HEK293 (cell line): ENCODE data around the gene ZNF446.
A peak's percentile ranks its signal among the peaks of the same experiment; 100 is the strongest.

Experiments used
- CTCF ChIA-PET: fragments of 350-600 bp; formaldehyde crosslinking; extraction: SDS; loops from one replicate; lab custom pipeline; 2021; ENCODE audit warnings: antibody characterized with exemption; lab: Yijun Ruan, JAX
- POLR2A ChIA-PET: fragments of 300-600 bp; formaldehyde crosslinking; extraction: SDS; loops from one replicate; lab custom pipeline; 2020; ENCODE audit warnings: antibody characterized with exemption, inconsistent platforms; lab: Yijun Ruan, JAX
- H3K27ac ChIP-seq: fragments of 200-500 bp; sonication (Bioruptor generic); 2 replicates; pipeline ENCODE4 v1.5.1; 2014; ENCODE audit warnings: low read depth, low read length, control low read depth, inconsistent platforms; ENCODE audit errors: extremely low read depth
- H3K36me3 ChIP-seq, 2 experiments: fragments of 200-500 bp in 1 of 2; sonication (Bioruptor generic) in 1 of 2; 1 replicate in 1 of 2; 2 replicates in 1 of 2; pipeline ENCODE4 v1.5.1; 2014 to 2017; ENCODE audit warnings: inconsistent platforms in 2 of 2, low read length in 2 of 2; ENCODE audit not compliant: control insufficient read depth in 2 of 2, insufficient read depth in 1 of 2
- H3K4me1 ChIP-seq: fragments of 200-500 bp; sonication (Bioruptor generic); 2 replicates; pipeline ENCODE4 v1.5.1; 2014; ENCODE audit warnings: mild to moderate bottlenecking, low read length, inconsistent platforms; ENCODE audit not compliant: control insufficient read depth, insufficient read depth
- H3K4me3 ChIP-seq: 2 replicates; pipeline ENCODE4 v1.5.1; 2011; ENCODE audit warnings: low read depth, mild to moderate bottlenecking, control low read depth, low read length, moderate library complexity
- H3K9me3 ChIP-seq: fragments of 200-500 bp; sonication (Bioruptor generic); 2 replicates; pipeline ENCODE4 v1.5.1; 2014; ENCODE audit warnings: low read depth, low read length, inconsistent platforms; ENCODE audit not compliant: control insufficient read depth, insufficient read depth
- BCL11B ChIP-seq: fragments of 450-650 bp; formaldehyde crosslinking; IDR thresholded peaks from 2 replicates; pipeline ENCODE4 v1.5.1; 2016; ENCODE audit warnings: low read depth, missing biosample characterization, missing genetic modification characterization
- CTCF ChIP-seq: fragments of 450-650 bp; formaldehyde crosslinking; IDR thresholded peaks from 2 replicates; pipeline ENCODE4 v1.5.1; 2016; ENCODE audit warnings: missing biosample characterization, missing genetic modification characterization
- HOXC10 ChIP-seq: sonication (generic); formaldehyde crosslinking; IDR thresholded peaks from 2 replicates; pipeline ENCODE4 v1.8.1; 2023; ENCODE audit warnings: mild to moderate bottlenecking, missing genetic modification reagents
- KLF10 ChIP-seq: fragments of 450-650 bp; IDR thresholded peaks from 2 replicates; pipeline ENCODE4 v1.5.1; 2018; ENCODE audit warnings: missing biosample characterization, mild to moderate bottlenecking, missing genetic modification characterization
- KLF8 ChIP-seq: fragments of 450-650 bp; formaldehyde crosslinking; IDR thresholded peaks from 2 replicates; pipeline ENCODE4 v1.5.1; 2016; ENCODE audit warnings: missing biosample characterization, missing genetic modification characterization
- KLF9 ChIP-seq: fragments of 450-650 bp; formaldehyde crosslinking; IDR thresholded peaks from 2 replicates; pipeline ENCODE4 v1.5.1; 2016; ENCODE audit warnings: missing biosample characterization, missing genetic modification characterization, low read depth
- MYNN ChIP-seq: fragments of 450-650 bp; formaldehyde crosslinking; IDR thresholded peaks from 2 replicates; pipeline ENCODE4 v1.5.1; 2016; ENCODE audit warnings: missing biosample characterization, missing genetic modification characterization, borderline replicate concordance
- YY2 ChIP-seq: fragments of 450-650 bp; formaldehyde crosslinking; IDR thresholded peaks from 2 replicates; pipeline ENCODE4 v1.5.1; 2016; ENCODE audit warnings: missing biosample characterization, missing genetic modification characterization
- ZNF174 ChIP-seq: fragments of 450-650 bp; formaldehyde crosslinking; IDR thresholded peaks from 2 replicates; pipeline ENCODE4 v1.5.0; 2017; ENCODE audit warnings: missing biosample characterization, mild to moderate bottlenecking, missing genetic modification characterization
- ZNF19 ChIP-seq: fragments of 450-650 bp; formaldehyde crosslinking; IDR thresholded peaks from 2 replicates; pipeline ENCODE4; 2016; ENCODE audit warnings: missing biosample characterization, missing genetic modification characterization, low read depth
- ZNF239 ChIP-seq: fragments of 450-650 bp; formaldehyde crosslinking; IDR thresholded peaks from 2 replicates; pipeline ENCODE4 v1.5.1; 2016; ENCODE audit warnings: missing biosample characterization, missing genetic modification characterization
- ZNF302 ChIP-seq: fragments of 450-650 bp; formaldehyde crosslinking; IDR thresholded peaks from 2 replicates; pipeline ENCODE4 v1.5.1; 2016; ENCODE audit warnings: missing biosample characterization, missing genetic modification characterization, low read depth
- ZNF354C ChIP-seq: fragments of 450-650 bp; formaldehyde crosslinking; IDR thresholded peaks from 2 replicates; pipeline ENCODE4 v1.5.1; 2016; ENCODE audit warnings: missing biosample characterization, missing genetic modification characterization, low read depth, borderline replicate concordance
- ZNF37A ChIP-seq: fragments of 450-650 bp; IDR thresholded peaks from 2 replicates; pipeline ENCODE4 v1.5.1; 2018; ENCODE audit warnings: missing biosample characterization, missing genetic modification characterization
- ZNF416 ChIP-seq: fragments of 450-650 bp; formaldehyde crosslinking; IDR thresholded peaks from 2 replicates; pipeline ENCODE4 v1.5.1; 2016; ENCODE audit warnings: missing biosample characterization, missing genetic modification characterization
- ZNF449 ChIP-seq: fragments of 450-650 bp; formaldehyde crosslinking; IDR thresholded peaks from 2 replicates; pipeline ENCODE4 v1.5.1; 2017; ENCODE audit warnings: missing biosample characterization, mild to moderate bottlenecking, missing genetic modification characterization, moderate library complexity
- ZNF48 ChIP-seq: fragments of 450-650 bp; formaldehyde crosslinking; IDR thresholded peaks from 2 replicates; pipeline ENCODE4 v1.5.1; 2016; ENCODE audit warnings: missing biosample characterization, missing genetic modification characterization
- ZNF501 ChIP-seq: fragments of 450-650 bp; formaldehyde crosslinking; IDR thresholded peaks from 2 replicates; pipeline ENCODE4 v1.5.1; 2016; ENCODE audit warnings: missing biosample characterization, missing genetic modification characterization
- ZNF544 ChIP-seq: fragments of 450-650 bp; formaldehyde crosslinking; IDR thresholded peaks from 2 replicates; pipeline ENCODE4 v1.5.0; 2017; ENCODE audit warnings: missing biosample characterization, missing genetic modification characterization
- ZNF549 ChIP-seq: fragments of 450-650 bp; IDR thresholded peaks from 2 replicates; pipeline ENCODE4 v1.5.1; 2018; ENCODE audit warnings: missing biosample characterization, missing genetic modification characterization, mild to moderate bottlenecking, inconsistent platforms, moderate library complexity
- ZNF660 ChIP-seq: fragments of 450-650 bp; IDR thresholded peaks from 2 replicates; pipeline ENCODE4 v1.5.1; 2018; ENCODE audit warnings: missing biosample characterization, mild to moderate bottlenecking, missing genetic modification characterization
- ZNF76 ChIP-seq: fragments of 450-650 bp; formaldehyde crosslinking; IDR thresholded peaks from 2 replicates; pipeline ENCODE4; 2016; ENCODE audit warnings: low read depth, missing biosample characterization, missing genetic modification characterization, borderline replicate concordance
- ZSCAN23 ChIP-seq: fragments of 450-650 bp; formaldehyde crosslinking; IDR thresholded peaks from 2 replicates; pipeline ENCODE4 v1.5.1; 2016; ENCODE audit warnings: missing biosample characterization, missing genetic modification characterization

The ZNF446 gene

GRCh38 chr19:58516246-58516836, 40.2 kb downstream of the ZNF446 start:
- peaks cover 0 to 27% of the 10 kb centered on the region in 2 experiments; a peak in 1 of 3 replicates for H3K36me3 ChIP-seq
- H3K9me3 ChIP-seq, result no peaks in the 10 kb centered on the region
- peaks cover 10% of the 10 kb centered on the region for H3K4me1 ChIP-seq
- ChIA-PET CTCF (interaction anchor here (0.6 kb wide), 1 partner anchor 50 kb away, joined by 5 read pairs; no protein-coding TSS in a partner anchor), POLR2A (interaction anchor here (0.9 kb wide), 1 partner anchor 28 kb away, joined by 3 read pairs; the partner anchor contains the start of gene TRIM28)
- no peak overlapping the region for H3K27ac ChIP-seq
- TF ChIP-seq HOXC10 (CRISPR knock-in tag) (0 out of 2 replicates have a peak, but pooled peaks have one; percentile 10), BCL11B (tag by site-specific recombination) (no peak), ZNF544 (tag by site-specific recombination) (no peak), ZNF76 (no peak)
- TF ChIP-seq, all 188 proteins: peak for 1
- H3K4me3 ChIP-seq, result no peak overlapping the region

GRCh38 chr19:58516964-58517833, 41.0 kb downstream of the ZNF446 start:
- Histone ChIP-seq H3K36me3 (peaks cover 0 to 27% of the 10 kb centered on the region in 2 experiments; a peak in 1 of 3 replicates), H3K27ac (no peak overlapping the region), H3K4me3 (no peak overlapping the region), H3K9me3 (no peaks in the 10 kb centered on the region), H3K4me1 (peaks cover 10% of the 10 kb centered on the region)
- CTCF ChIA-PET, result interaction anchor here (0.6 to 3.1 kb wide), 6 partner anchors 17 to 1998 kb away, joined by 3 to 26 read pairs (median 4); no protein-coding TSS in a partner anchor
- 0 out of 2 replicates have a peak, but pooled peaks have one; percentile 79 for TF ChIP-seq HOXC10 (CRISPR knock-in tag)
- TF ChIP-seq ZNF354C (tag by site-specific recombination), result no peak
- POLR2A ChIA-PET, result interaction anchor here (0.6 to 1.6 kb wide), 5 partner anchors 12 to 42 kb away, joined by 3 to 7 read pairs (median 3); partner anchors contain the start of genes CHMP2A and TRIM28

- Histone ChIP-seq H3K4me1 (peaks cover 10% of the 10 kb centered on the region), H3K36me3 (peaks cover 0 to 23% of the 10 kb centered on the region in 2 experiments; a peak in 1 of 3 replicates), H3K4me3 (peak overlapping the region; percentile 74), H3K9me3 (no peaks in the 10 kb centered on the region), H3K27ac (peak overlapping the region; percentile 94)
- CTCF ChIA-PET, result interaction anchor here (0.6 to 3.4 kb wide), 43 partner anchors 9 to 2000 kb away, joined by 3 to 26 read pairs (median 5); partner anchors contain the start of genes CHMP2A, TRIM28, ZNF324B and ZNF446
- POLR2A ChIA-PET, result interaction anchor here (0.6 to 4.6 kb wide), 24 partner anchors 14 to 381 kb away, joined by 3 to 107 read pairs (median 7); partner anchors contain the start of genes CHMP2A, TRIM28, UBE2M and ZNF274
- no peak for TF ChIP-seq ZSCAN23 (tag by site-specific recombination)
- no peak for TF ChIP-seq ZNF174 (tag by site-specific recombination)
- TF ChIP-seq ZNF549 (tag by site-specific recombination), result no peak
- no peak for TF ChIP-seq ZNF302 (tag by site-specific recombination)
- TF ChIP-seq ZNF48 (tag by site-specific recombination), result no peak
- no peak for TF ChIP-seq ZNF239 (tag by site-specific recombination)
- TF ChIP-seq MYNN (tag by site-specific recombination), result no peak
- TF ChIP-seq YY2 (tag by site-specific recombination), result no peak
- no peak for TF ChIP-seq KLF8
- TF ChIP-seq ZNF19 (tag by site-specific recombination), result no peak
- TF ChIP-seq ZNF37A, result no peak
- TF ChIP-seq ZNF416 (tag by site-specific recombination), result no peak
- TF ChIP-seq ZNF449 (tag by site-specific recombination), result no peak
- TF ChIP-seq ZNF501 (tag by site-specific recombination), result no peak
- no peak for TF ChIP-seq HOXC10 (CRISPR knock-in tag)
- peak; percentile 75 for TF ChIP-seq CTCF
- TF ChIP-seq KLF9 (tag by site-specific recombination), result peak; percentile 45; the same call in 1 of the 2 replicates
- no peak for TF ChIP-seq KLF10 (tag by site-specific recombination)
- no peak for TF ChIP-seq ZNF660
These were observed 42.3 kb downstream of the ZNF446 start for GRCh38 chr19:58518256-58519086.
